ENCODE measurements around the gene GIMAP7. TPM values are rescaled to one million over a fixed set of nuclear protein-coding genes. Genes with fewer than 3 reads are reported as not detected.

GIMAP7 gene
- total RNA-seq, 1 experiment from 2014 or later, result not detected

DNA sequence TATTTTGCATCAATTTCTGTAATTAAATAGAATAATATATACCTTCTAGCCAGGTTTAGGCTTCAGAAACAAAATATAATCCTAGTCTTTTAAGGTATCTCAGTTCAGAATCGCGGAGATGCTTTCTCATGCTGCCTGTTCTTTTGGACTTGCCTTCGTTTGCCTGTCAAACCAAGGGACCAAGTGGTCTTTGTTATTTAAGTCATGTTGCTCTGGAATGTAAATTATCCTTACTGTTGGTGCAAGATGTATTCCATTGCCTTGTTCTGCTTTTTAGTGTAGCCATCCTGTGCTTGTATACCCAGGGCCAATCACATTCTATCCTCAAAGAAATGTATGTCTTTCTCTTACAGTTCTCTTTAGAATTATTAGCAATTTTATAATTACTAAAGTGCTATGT lies 51.5 kb downstream of the GIMAP7 start:
- DNase-seq (ENCODE audit: low read depth), result no peak
- in situ Hi-C loops (cut with HindIII; ENCODE audit: low pct_unique_long_range_greater_than_20kb, low sequenced_read_pairs), result no loop called here

- in situ Hi-C loops (cut with HindIII; ENCODE audit: low pct_unique_long_range_greater_than_20kb, low sequenced_read_pairs), result no loop called here
- no peak for DNase-seq (ENCODE audit: low read depth)
Observed at GRCh38 chr7:150566572-150566971, 51.9 kb downstream of the GIMAP7 start.

- no peak for DNase-seq (ENCODE audit: low read depth)
- in situ Hi-C loops (cut with HindIII; ENCODE audit: low pct_unique_long_range_greater_than_20kb, low sequenced_read_pairs), result no loop called here
Observed at GRCh38 chr7:150567169-150567568, 52.5 kb downstream of the GIMAP7 start, which contains the start of gene GIMAP4. Gene GIMAP4, plus strand, starts transcription at chr7:150567390. Its CDS starts 2,512 bp downstream, at chr7:150569902.

GRCh38 chr7:150567871-150568301 lies 53.2 kb downstream of the GIMAP7 start:
- in situ Hi-C loops (cut with HindIII; ENCODE audit: low pct_unique_long_range_greater_than_20kb, low sequenced_read_pairs), result no loop called here

GRCh38 chr7:150568714-150569113 lies 54.0 kb downstream of the GIMAP7 start:
- in situ Hi-C loops (cut with HindIII; ENCODE audit: low pct_unique_long_range_greater_than_20kb, low sequenced_read_pairs), result no loop called here

More at GRCh38 chr7:150567871-150568301, 53.2 kb downstream of the GIMAP7 start:
- DNase-seq (ENCODE audit: low read depth), result no peak

GRCh38 chr7:150569245-150569955 lies 54.7 kb downstream of the GIMAP7 start:
- no peak for DNase-seq (ENCODE audit: low read depth)
- in situ Hi-C loops (cut with HindIII; ENCODE audit: low pct_unique_long_range_greater_than_20kb, low sequenced_read_pairs), result no loop called here

More at GRCh38 chr7:150568714-150569113, 54.0 kb downstream of the GIMAP7 start:
- DNase-seq (ENCODE audit: low read depth), result no peak

Other genes starting within 250 kb of the GIMAP7 start
- 53.9 and 54.9 TPM in 2 replicates for gene LRRC61, start 191.5 kb upstream of the GIMAP7 start, total RNA-seq (2014; rRNA removed; shearing (Covaris generic); ENCODE audit: low replicate concordance)
- 3.7 and 23.0 TPM in 2 replicates for gene ACTR3C, start 191.3 kb upstream of the GIMAP7 start, total RNA-seq (2014; rRNA removed; shearing (Covaris generic); ENCODE audit: low replicate concordance)
- gene RARRES2, start 173.2 kb upstream of the GIMAP7 start, total RNA-seq (2014; rRNA removed; shearing (Covaris generic); ENCODE audit: low replicate concordance), result 2.7 and 10.6 TPM in 2 replicates
- gene REPIN1, start 146.1 kb upstream of the GIMAP7 start, total RNA-seq (2014; rRNA removed; shearing (Covaris generic); ENCODE audit: low replicate concordance), result 86.1 and 89.8 TPM in 2 replicates
- 8.6 and 10.2 TPM in 2 replicates for gene ZNF775, start 135.5 kb upstream of the GIMAP7 start, total RNA-seq (2014; rRNA removed; shearing (Covaris generic); ENCODE audit: low replicate concordance)
- not detected in 2 replicates for gene GIMAP8, start 64.2 kb upstream of the GIMAP7 start, total RNA-seq (2014; rRNA removed; shearing (Covaris generic); ENCODE audit: low replicate concordance)
- not detected in 2 replicates for gene GIMAP4, start 52.5 kb downstream of the GIMAP7 start, total RNA-seq (2014; rRNA removed; shearing (Covaris generic); ENCODE audit: low replicate concordance)
- not detected in 2 replicates for gene GIMAP6, start 117.5 kb downstream of the GIMAP7 start, total RNA-seq (2014; rRNA removed; shearing (Covaris generic); ENCODE audit: low replicate concordance)
- gene GIMAP2, start 170.8 kb downstream of the GIMAP7 start, total RNA-seq (2014; rRNA removed; shearing (Covaris generic); ENCODE audit: low replicate concordance), result not detected in 2 replicates
- not detected in 2 replicates for gene GIMAP1, start 201.7 kb downstream of the GIMAP7 start, total RNA-seq (2014; rRNA removed; shearing (Covaris generic); ENCODE audit: low replicate concordance)
- not detected in 2 replicates for gene GIMAP5, start 222.5 kb downstream of the GIMAP7 start, total RNA-seq (2014; rRNA removed; shearing (Covaris generic); ENCODE audit: low replicate concordance)